Measurements from ENCODE around the gene CCDC33.

The CCDC33 gene

DNA sequence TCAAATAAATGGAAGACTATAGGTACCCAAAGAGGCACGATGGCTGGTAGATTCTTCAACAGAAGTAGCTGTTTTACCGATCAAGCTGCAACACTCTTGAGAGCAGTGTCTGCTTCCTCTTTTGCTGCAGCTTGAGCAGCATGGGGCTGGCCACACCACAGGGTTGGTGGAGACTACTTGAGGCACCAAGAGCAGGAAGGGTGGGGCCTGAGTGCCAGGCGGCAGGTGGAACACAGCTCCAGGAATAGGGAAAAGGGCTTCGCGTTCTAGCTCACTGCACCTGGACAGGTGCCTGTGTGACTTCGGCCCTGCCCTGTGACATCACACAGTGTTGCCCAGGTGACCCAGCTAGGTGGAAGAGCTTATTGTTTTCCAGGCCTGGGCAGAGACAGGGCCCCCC, at the start of gene CCDC33:
CCDC33 (plus strand) TSS at position 365 of the 400 bp plus-strand sequence. CDS start 394 bp downstream, outside the sequence.
- DNase-seq = no peak

DNA sequence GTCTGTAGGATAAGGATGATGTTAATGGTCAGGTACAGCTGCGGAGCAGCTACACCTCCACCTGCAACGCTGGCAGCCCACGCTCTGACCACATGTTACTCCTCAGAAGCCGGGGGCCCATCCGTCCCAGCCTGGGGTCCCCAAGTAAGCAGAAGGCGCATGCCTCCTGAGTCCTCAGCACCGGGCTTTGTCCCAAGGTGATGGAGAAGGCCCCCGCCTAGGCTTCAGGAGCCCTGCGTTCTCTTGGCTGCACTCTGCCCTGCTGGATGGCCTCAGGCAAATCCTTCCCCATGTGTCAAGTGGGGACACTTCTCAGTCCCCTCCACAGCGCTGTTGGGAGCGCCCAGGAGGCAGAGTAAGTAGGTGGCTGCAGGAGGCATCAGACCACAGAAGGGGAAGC, 47.9 kb upstream of the CCDC33 start:
- DNase-seq = no peak

DNA sequence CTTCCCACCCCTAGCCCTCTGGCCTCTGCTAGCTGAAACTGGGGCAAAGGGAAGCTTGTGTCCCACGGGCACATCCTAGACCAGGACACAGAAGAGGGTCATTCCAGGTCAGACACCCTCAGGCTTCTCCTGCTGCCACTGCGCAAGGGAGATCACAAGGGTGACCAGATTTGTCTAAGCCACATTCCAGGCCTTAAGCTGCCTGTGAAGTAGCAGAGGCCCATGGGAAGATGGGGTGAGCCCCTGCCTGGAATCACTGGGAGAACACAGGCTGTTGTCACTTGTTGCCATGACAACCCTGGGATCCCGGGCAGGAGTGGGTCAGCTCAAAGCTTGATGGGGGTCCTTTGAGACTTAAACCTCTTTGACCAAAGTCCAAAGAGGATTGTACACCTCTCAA, 44.3 kb upstream of the CCDC33 start:
- no peak for DNase-seq

DNA sequence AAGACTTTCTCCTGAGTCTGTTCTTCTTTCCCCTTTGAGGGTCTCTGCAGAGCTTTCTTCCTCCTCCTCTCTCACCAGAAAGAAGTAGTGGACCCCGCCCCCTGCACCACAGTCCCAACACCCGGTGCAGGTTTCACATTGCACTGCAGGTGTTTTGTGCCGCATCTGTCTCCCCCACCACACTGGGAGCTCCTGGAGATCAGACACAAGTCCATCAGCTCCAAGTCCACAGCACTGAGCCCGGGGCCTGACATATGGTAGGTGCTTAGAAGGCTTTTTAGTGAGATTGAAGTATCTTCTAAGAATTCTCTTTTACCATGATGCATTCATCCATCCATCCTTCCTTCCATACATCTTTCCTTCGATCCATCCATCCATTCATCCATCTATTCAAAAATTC, 43.4 kb upstream of the CCDC33 start:
- no peak for DNase-seq

DNA sequence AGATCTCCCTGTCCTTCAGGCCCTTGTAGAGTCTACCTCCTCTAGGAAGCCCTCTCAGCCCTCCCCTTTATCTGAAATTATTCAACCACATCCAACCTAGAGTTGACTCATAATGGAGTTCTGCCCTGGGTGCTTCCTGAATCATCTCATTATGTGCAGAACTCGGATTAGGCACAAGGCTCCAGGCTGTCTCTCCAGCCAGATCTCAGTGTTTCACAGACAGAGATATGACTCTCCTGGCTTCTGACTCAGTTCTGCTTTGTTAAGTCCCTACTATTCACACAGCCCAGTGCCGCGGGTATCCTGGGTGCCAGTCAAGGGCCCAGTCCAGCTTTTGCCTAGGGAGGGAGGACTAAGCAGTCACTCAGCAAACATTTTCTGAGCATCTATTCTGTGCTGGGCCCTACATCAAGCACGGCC, 42.8 kb upstream of the CCDC33 start:
- no peak for DNase-seq

DNA sequence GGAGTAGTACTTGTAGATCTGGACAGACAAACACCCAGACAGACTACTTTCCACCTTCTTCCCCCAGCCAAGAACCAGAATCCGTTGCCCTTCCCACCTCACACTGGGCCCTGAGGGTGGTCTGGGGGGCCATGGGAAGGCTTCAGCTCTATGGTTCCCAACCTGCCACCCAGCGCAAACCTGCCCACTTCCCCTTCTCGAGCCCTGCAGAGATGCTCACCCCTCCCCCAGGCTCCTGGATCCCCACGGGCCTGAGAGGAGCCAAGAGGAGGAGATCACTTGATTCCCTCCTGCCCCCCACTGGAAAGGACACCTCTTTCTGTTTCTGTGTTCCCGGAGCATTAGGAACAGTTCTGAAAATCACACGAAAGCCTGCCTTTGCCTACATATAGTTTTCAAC, 42.2 kb upstream of the CCDC33 start:
- no peak for DNase-seq

DNA sequence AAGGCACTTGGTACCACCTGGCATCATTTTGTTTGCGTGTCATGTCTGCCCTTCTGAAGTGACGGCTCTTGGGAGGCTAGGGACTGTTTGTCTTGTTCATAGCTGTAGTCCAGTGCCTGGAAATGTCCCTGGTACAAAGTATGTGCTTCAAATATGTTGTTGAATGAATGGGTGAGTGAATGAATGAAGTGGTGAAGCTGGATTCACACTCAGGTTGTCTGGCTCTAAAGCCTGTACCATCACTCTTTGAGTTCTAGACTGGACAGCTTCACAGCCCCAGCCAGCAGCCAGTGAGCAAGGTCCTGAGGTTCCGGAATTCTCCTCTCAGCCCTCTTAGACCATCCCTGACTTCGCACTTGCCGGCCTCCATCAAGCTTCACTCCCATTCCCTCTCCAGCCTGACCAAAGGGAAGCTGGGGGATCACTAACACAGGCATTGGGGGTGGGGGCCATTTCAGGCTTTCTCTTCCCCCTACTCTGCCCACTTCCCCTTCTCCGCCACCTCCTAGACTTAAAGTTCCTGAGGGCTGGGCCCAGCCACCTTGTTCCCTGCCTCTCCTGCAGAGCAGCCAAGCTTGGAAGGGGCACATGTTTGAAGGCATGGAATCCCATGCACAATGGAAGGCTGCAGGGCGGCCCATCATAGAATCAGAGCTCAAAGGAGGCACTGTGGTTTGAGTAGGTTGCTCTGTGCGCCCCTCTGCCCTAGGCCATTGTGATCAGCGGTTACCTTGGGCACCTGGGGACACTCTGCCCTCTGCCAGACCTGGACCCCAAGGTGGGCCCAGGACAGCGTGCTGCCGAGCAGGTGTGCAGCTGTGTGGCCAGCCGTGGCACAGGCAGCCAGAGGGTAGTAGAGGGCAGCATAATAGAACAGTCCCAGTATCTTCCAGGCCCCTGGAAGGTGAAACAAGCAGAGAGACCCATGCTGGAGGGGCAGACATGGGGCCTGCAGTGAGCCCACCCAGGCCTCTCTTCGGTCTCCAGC, 41.3 kb upstream of the CCDC33 start:
- no peak for DNase-seq

DNA sequence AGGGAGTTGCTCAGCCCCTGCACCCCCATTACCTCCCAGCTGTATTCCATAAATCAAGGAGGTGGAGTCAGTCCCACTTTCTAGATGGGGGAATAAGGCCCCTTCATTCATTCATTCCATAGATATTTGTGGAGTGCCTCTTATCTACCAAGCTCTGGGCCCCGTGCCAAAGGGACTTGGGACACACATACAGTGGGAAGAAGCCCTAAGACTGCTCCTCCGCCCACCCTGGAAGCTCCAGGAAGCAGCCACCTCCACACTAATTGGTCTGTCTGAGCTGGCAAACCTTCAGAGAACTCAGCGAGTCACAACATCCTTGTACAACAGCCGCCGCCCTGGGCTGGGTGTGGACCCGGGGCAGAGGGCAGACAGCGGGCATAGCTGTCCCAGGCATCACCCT, 40.0 kb upstream of the CCDC33 start:
- no peak for DNase-seq

DNA sequence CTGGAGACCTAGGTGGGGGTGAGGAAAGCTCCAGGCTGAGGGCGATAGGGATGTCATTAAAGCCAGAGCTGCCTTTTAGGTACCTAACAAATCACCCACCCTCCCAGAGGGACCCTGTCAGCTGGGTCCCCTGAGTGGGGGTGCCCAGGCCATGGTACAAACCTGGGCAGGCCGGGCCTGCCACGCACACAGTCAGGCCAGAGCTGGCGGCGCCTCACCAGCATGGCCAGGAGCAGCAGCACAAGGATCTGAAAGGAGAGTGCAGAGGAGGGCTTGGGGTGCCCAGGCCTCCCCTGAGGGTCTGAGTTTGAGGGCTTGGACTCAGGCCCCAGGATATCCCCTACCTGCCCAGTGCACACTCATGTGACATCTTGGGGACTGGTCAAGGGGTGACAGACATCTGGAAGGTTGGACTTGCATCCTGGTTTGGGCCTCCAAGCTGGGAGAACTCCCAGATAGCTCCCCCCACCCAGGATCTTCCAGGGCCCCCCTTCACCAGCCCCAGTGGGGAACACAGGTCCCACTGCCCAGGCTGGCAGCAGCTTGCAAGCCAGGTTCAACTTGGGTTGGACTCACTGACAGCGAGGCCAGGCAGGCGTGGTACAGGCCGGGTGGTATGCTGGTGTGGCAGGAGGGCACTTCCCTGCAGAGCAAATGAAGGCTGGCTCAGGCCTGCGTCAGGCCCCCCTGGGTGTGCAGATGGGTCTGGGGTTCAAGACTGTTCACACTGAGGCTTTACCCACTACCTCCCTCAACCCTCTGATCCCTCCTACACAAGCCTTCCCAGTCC, 38.8 kb upstream of the CCDC33 start:
- no peak for DNase-seq

DNA sequence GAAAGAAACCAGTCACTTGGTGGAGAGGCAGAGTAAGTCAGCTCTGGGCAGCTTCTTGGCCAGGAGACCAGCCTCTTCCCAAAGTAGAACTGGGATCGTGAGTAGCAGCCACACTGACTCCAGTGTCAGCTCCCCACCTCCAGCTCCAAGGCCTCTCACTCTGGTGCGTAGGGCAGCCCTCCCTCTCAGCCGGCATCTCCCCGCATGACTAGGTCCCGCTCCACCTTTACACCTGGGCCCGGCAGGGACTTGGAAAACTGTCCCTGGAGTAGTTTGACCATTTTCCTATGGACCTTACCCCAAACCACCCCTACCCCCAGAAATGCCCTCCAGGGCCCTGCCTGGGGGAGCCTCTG, 36.9 kb upstream of the CCDC33 start:
- DNase-seq = no peak

DNA sequence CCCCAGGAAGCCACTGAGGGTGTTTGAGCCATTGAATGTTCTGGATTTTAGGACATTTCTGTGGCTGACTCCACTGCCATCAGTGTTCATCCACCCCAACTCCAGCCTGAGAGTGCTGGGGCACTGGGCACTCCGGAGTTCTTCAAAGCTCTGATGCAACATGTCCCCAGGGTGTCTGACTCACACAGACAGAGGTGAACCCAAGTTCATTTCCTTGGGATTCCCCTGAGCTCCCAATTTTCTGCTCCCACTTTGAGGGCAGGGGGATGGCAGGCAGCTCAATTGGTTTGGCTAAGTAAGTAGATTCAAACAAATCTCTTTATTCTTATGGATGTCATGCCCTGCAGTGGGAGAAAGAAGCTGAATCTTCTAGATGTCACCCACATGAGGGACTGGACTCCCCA, 35.7 kb upstream of the CCDC33 start:
- no peak for DNase-seq

DNA sequence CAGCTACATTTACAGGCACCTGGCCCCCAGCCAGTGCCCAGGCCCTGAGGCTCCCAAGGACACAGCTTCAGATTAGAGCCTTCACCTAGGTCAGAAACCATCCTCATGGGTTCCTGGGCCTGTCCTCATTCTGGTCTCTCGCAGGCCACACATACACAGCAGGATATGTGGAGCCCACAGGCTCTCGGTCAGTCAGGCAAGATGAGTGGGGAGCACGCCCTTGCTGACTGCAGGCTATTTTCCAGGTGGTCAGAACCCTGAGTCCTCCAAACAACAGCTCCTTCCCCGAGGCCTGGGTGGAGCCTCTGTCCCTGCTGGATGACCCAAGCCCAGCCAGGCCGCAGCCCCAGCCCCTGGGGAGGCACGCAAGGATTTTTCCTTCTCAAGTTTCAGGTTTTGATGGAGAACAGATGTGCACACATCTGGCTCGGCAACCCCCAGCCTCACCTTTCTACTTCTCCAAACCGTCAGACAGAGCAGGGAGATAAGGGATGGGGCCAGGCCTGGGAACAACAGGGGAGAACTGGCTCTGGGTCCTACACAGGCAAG, 35.2 kb upstream of the CCDC33 start:
- DNase-seq = no peak

DNA sequence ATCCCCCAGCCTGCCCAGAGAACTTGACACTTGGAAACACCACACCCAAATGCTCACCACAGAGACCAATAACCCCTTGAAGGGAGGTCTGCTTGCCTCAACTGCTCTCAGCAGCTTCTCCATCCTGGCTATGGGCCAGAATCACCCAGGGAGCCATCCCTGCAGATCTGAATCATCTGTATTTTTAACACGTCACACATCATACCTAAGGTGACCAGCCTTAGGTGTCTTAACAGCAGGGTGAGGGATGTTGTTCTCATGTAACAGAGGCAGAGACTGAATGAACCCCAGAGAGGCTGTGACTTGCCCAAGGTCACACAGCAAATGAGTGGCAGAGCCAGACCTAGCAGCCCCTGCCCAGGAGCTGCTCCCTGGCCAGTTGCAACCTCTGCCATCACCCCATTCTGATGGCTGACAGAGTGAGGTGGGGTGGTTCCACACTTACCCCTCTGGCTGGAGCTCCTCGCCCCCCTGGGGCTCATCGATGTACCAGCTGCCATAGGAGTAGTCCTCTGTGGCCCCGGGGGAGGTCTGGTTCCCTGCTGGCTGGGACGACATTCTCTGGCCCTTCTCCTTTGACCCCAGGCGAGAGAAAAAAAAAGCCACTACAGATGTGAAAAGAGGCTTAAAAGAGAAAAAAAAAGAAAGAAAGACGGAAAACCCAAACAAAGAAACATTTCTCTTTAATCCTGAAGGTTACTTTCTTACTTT, 34.3 kb upstream of the CCDC33 start:
- no peak for DNase-seq

DNA sequence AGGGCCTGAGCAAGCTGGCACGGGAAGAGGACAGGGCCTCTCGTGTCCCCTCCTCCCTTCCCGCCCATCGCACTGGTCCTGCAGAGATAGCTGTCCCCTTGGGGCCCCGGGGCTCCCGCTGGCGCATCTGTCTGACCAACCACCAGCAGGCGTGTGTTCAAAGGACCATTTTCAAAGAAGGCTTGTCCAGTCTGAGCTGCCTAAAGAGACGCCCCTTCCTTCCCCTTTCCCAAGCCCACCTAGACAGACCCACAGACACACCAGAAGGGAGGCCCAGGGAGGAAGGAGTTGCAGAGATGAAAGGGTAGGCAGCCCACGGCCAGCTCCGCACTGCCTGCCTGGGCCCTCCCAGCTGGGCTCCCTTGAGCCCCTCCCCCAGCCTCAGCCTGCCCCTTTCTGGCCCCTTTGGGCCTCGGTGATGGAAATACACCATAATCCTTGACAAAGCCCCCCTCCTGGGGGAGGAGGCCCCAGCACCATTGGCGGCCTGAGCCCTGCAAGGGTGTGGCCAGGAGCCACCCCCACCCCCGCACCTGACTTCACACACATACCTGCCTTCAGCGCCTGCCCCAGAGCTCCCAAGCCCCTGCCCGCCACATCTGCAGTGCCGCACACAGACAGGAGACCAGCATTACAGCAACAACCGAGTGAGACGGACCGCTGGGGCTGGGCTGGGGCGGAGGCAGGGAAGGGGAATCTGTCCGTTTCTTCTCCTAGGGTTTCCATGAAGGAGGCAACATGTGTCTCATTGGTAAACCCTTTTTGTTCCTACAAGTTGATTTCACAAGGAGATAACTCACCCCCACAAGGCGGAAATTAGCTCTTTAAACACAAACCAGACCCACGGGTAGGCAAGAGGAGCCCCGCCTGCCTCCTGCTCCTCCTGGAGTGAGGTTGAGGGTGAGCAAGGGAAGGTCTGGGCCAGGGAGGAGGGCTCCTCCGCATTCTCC, 33.4 kb upstream of the CCDC33 start, which contains the start of gene STRA6:
STRA6 (minus strand) TSS at position 336 of the 950 bp plus-strand sequence. CDS start 520 bp downstream, outside the sequence.
- DNase-seq = no peak

DNA sequence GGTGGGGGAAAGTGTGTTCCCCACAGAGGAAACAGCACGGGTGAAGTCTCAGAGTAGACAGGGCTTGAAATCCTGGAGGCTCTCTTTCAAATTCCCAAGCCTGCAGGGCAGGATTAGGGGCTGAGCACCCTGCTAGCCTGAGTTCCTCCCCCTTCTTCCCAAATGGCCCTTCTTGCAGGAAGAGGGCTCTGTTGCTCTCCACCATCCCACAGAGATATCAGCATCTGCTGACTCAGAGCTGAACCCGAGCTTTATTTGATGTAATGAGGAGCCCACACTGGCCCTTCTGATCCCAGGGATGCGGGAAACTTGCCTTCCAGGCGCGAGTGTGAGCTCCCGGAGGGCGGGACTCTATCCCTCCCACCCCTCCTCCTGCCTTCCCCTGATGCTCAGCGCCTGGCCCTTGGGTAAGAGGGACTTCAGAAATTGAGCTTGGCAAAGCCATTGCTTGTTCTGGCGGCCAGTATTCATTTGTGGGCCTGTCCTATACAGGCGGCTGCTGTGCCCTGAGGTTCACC, 32.2 kb upstream of the CCDC33 start:
- no peak for DNase-seq

DNA sequence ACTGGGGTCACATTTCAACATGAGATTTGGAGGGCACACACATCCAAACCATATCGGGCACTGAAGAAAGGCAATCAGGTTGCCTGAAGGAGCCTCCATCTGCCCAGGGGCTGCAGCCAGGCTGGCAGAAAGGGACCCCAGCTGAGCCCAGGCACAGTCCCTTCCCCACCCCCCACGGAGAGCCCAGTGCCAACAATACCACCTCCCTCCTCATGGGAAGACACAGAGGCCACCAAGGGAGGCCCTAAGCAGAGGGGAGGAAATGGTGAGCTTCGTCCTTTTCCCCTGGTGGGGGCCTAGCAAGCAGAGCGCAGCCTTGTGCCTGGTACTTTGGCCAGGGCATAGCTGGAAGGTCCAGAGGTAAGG, 30.6 kb upstream of the CCDC33 start:
- no peak for DNase-seq

DNA sequence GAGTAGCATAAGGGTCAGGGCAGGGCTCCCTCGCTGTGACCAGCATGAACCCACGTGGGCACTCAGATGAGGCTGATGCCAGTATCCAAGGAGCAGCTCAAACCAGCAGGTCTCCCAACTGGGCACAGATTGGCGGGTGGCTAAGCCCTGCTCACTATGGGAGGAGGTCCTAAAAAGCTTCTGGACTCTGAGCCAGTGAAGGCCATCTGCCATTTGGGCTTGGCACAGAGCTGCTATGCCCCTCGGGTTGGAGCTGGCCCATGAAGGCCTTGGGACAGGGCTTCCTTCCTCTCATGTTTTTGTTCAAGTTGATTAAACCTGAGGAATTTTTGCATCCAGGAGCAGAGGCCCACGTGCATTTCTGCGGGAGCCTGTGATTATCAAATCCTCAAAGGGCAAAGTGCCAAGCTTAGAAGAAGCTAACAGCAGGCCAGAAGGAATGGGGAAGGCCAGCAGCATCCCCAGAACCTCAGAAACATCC, 29.3 kb upstream of the CCDC33 start:
- DNase-seq = no peak

DNA sequence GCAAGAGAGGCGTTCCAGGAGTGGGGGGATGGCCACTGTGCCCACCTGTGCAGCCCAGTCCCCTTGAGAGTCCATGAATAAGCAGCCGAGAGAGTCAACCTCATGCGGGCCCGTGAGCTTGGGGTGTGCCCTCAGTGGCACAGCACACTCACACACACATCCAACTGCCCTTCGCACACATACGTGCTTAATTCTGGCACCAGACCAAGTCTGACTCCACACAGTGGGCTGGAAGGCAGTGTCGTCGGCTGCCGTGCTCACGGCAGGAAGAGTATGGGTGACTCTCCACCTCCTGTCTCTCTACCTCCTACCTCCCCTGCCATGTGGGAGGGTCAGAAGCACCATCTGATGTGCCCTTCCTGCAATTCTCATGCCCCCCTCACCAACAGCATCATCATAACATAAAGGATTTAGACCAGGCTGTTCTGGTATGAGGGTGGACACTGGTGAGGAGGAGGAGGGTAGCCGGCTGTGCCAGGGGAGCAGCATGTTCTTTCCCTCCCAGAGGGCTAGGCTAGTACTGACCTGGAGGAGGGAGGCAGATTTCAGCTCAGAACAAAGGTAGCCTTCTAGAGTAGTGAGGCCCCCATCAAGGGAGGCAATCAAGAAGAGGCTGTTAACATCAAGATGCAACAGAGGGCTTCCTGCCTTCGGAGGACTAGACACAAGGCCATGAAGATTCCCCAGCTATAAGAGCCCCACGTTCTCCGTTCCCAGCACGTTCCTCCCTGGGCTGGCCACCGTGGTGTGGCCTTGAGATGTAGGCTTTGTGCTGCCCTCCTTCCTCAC, 28.3 kb upstream of the CCDC33 start:
- no peak for DNase-seq

DNA sequence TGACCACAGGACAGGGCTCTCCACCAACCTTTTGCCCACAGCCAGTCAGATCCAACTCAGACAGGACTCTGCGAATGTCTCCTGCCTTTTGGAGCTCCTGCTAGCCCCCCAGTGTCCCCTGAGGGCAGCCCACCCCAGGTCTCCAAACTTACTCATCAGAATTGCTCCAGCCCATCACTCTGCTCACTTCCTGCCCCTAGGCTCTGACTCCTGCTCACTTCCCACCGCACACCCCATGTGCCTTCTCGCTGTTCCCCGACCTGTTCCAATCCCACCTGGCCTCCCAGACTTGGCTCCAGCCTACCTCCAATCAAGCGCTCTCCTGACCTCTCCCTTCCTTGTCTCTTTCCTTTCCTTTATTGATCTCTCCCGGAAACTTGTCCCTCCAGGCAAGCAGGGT, 27.6 kb upstream of the CCDC33 start:
- DNase-seq = no peak

DNA sequence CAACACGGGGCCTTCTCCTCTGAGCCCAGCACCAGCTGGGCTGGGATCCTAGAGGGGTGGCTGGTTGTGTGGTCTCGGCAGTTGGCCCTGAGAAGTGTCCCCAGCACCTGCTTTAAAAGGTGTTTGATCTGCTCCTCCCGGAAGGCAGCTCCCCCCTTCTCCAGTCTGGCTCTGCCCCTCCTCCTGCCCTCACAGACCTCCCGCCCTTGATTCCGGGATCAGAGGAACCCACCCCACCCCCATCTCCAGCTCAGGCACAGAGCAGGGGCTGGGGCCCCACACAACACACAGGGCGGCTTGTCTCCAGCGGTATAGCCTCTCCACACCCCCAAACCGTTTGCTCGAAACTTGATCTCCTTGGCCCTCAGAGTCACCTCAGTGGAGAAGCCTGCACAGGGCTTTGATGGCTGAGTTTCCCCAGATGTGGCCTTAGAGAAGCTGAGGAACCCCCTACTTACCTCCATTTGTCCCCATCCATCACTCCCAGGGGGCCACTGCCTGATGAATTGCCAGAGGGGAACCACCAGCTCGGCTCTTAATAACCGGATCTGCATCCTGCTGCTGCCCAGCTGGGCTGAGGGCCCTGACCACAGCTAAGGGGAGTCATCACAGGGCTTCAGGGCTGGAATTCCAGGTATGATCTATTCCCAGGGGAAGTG, 27.1 kb upstream of the CCDC33 start:
- DNase-seq = no peak

Data from activated effector memory CD4-positive, alpha-beta T cell treated with anti-CD3 and anti-CD28 coated beads, Interleukin-2, amount 50 U/mL, for 16 hours (primary cell).